ENCODE measurements around the gene NMNAT3.

Gene NMNAT3

GRCh38 chr3:139646512-139646911 lies 31.3 kb downstream of the NMNAT3 start:
- H3K9me2 ChIP-seq (replicated peaks; ENCODE audit: control insufficient read depth, low read length) = no peaks in the 10 kb centered on the region
- H3K9me3 ChIP-seq (ENCODE audit: control insufficient read depth, insufficient read depth, low read length) = no peaks in the 10 kb centered on the region
- H3K4me2 ChIP-seq (ENCODE audit: low read length) = no peak overlapping the region
- H3K4me1 ChIP-seq (ENCODE audit: control insufficient read depth, low read length) = no peaks in the 10 kb centered on the region
- H4K20me1 ChIP-seq (ENCODE audit: control insufficient read depth, insufficient read depth, low read depth, low read length) = no peaks in the 10 kb centered on the region
- no peaks in the 10 kb centered on the region for H3K79me2 ChIP-seq (ENCODE audit: control insufficient read depth, low read length)
- H3K27me3 ChIP-seq (ENCODE audit: control insufficient read depth, low read length) = no peaks in the 10 kb centered on the region
- no peaks in the 10 kb centered on the region for H3F3A ChIP-seq (ENCODE audit: control insufficient read depth, insufficient read depth)
- TF ChIP-seq CTCF (IDR thresholded peaks at IDR 0.05; ENCODE audit: low read depth, low read length, poor library complexity, severe bottlenecking) = no peak
- no peak for TF ChIP-seq EZH2phosphoT487 (IDR thresholded peaks at IDR 0.05; ENCODE audit: borderline replicate concordance, low read length)
- no peak overlapping the region for H3K4me3 ChIP-seq (ENCODE audit: low read length)
- H3K27ac ChIP-seq (ENCODE audit: low read depth, low read length) = no peak overlapping the region
- no peaks in the 10 kb centered on the region for H3K36me3 ChIP-seq (ENCODE audit: control insufficient read depth, low read length)

GRCh38 chr3:139642996-139643395 lies 34.8 kb downstream of the NMNAT3 start:
- H3K4me2 ChIP-seq (ENCODE audit: low read length) = no peak overlapping the region
- no peaks in the 10 kb centered on the region for H4K20me1 ChIP-seq (ENCODE audit: control insufficient read depth, insufficient read depth, low read depth, low read length)
- no peaks in the 10 kb centered on the region for H3K27me3 ChIP-seq (ENCODE audit: control insufficient read depth, low read length)
- H3K4me3 ChIP-seq (ENCODE audit: low read length) = no peak overlapping the region
- H3K27ac ChIP-seq (ENCODE audit: low read depth, low read length) = no peak overlapping the region
- no peaks in the 10 kb centered on the region for H3K4me1 ChIP-seq (ENCODE audit: control insufficient read depth, low read length)
- no peaks in the 10 kb centered on the region for H3K9me3 ChIP-seq (ENCODE audit: control insufficient read depth, insufficient read depth, low read length)
- H3K9me2 ChIP-seq (replicated peaks; ENCODE audit: control insufficient read depth, low read length) = no peaks in the 10 kb centered on the region
- H3F3A ChIP-seq (ENCODE audit: control insufficient read depth, insufficient read depth) = no peaks in the 10 kb centered on the region
- TF ChIP-seq CTCF (IDR thresholded peaks at IDR 0.05; ENCODE audit: low read depth, low read length, poor library complexity, severe bottlenecking) (no peak), EZH2phosphoT487 (IDR thresholded peaks at IDR 0.05; ENCODE audit: borderline replicate concordance, low read length) (no peak)
- no peaks in the 10 kb centered on the region for H3K79me2 ChIP-seq (ENCODE audit: control insufficient read depth, low read length)
- no peaks in the 10 kb centered on the region for H3K36me3 ChIP-seq (ENCODE audit: control insufficient read depth, low read length)

GRCh38 chr3:139640456-139640855 lies 37.3 kb downstream of the NMNAT3 start:
- no peaks in the 10 kb centered on the region for H3F3A ChIP-seq (ENCODE audit: control insufficient read depth, insufficient read depth)
- no peaks in the 10 kb centered on the region for H3K79me2 ChIP-seq (ENCODE audit: control insufficient read depth, low read length)
- TF ChIP-seq CTCF (IDR thresholded peaks at IDR 0.05; ENCODE audit: low read depth, low read length, poor library complexity, severe bottlenecking) = no peak
- no peak for TF ChIP-seq EZH2phosphoT487 (IDR thresholded peaks at IDR 0.05; ENCODE audit: borderline replicate concordance, low read length)
- no peaks in the 10 kb centered on the region for H3K9me3 ChIP-seq (ENCODE audit: control insufficient read depth, insufficient read depth, low read length)
- H3K4me2 ChIP-seq (ENCODE audit: low read length) = no peak overlapping the region
- H3K36me3 ChIP-seq (ENCODE audit: control insufficient read depth, low read length) = no peaks in the 10 kb centered on the region
- H4K20me1 ChIP-seq (ENCODE audit: control insufficient read depth, insufficient read depth, low read depth, low read length) = no peaks in the 10 kb centered on the region
- H3K27ac ChIP-seq (ENCODE audit: low read depth, low read length) = no peak overlapping the region
- H3K27me3 ChIP-seq (ENCODE audit: control insufficient read depth, low read length) = no peaks in the 10 kb centered on the region
- no peaks in the 10 kb centered on the region for H3K9me2 ChIP-seq (replicated peaks; ENCODE audit: control insufficient read depth, low read length)
- H3K4me1 ChIP-seq (ENCODE audit: control insufficient read depth, low read length) = no peaks in the 10 kb centered on the region
- H3K4me3 ChIP-seq (ENCODE audit: low read length) = no peak overlapping the region

- Histone ChIP-seq H3K9me2 (replicated peaks; ENCODE audit: control insufficient read depth, low read length) (no peaks in the 10 kb centered on the region), H3K9me3 (ENCODE audit: control insufficient read depth, insufficient read depth, low read length) (no peaks in the 10 kb centered on the region), H3K4me3 (ENCODE audit: low read length) (no peak overlapping the region), H3F3A (ENCODE audit: control insufficient read depth, insufficient read depth) (no peaks in the 10 kb centered on the region), H3K4me2 (ENCODE audit: low read length) (no peak overlapping the region), H3K36me3 (ENCODE audit: control insufficient read depth, low read length) (no peaks in the 10 kb centered on the region), H3K27ac (ENCODE audit: low read depth, low read length) (no peak overlapping the region), H3K27me3 (ENCODE audit: control insufficient read depth, low read length) (no peaks in the 10 kb centered on the region), H4K20me1 (ENCODE audit: control insufficient read depth, insufficient read depth, low read depth, low read length) (no peaks in the 10 kb centered on the region), H3K79me2 (ENCODE audit: control insufficient read depth, low read length) (no peaks in the 10 kb centered on the region), H3K4me1 (ENCODE audit: control insufficient read depth, low read length) (no peaks in the 10 kb centered on the region)
- TF ChIP-seq EZH2phosphoT487 (IDR thresholded peaks at IDR 0.05; ENCODE audit: borderline replicate concordance, low read length) (no peak), CTCF (IDR thresholded peaks at IDR 0.05; ENCODE audit: low read depth, low read length, poor library complexity, severe bottlenecking) (no peak)
These were observed 38.1 kb downstream of the NMNAT3 start for GRCh38 chr3:139639662-139640061.
